Sigmoid colon (tissue), 4 donors: ENCODE results near the gene GALNT18.

Experiments used
- CTCF ChIP-seq, 4 experiments: fragments of 450-650 bp in 3 of 4; fragments of 200-600 bp in 1 of 4; IDR thresholded peaks; one replicate each; pipeline ENCODE4 v1.5.1; 2016 to 2019; ENCODE audit warnings: antibody characterized with exemption in 4 of 4, mild to moderate bottlenecking in 3 of 4, moderate library complexity in 2 of 4
- POLR2A ChIP-seq, 2 donors: fragments of 450-650 bp; IDR thresholded peaks; one replicate each; pipeline ENCODE4 v1.6.1; 2016; ENCODE audit warnings: antibody characterized with exemption in 2 of 2, mild to moderate bottlenecking in 2 of 2, moderate library complexity in 2 of 2
- POLR2AphosphoS5 ChIP-seq, 4 donors: sonication (generic); formaldehyde crosslinking; IDR thresholded peaks; one replicate each; pipeline ENCODE4 v1.6.1; 2017; ENCODE audit warnings: antibody characterized with exemption in 4 of 4

GRCh38 chr11:11520231-11521015, 101.4 kb downstream of the GALNT18 start:
- TF ChIP-seq POLR2A (IDR thresholded peaks at IDR 0.05), result no peak
- TF ChIP-seq CTCF (IDR thresholded peaks at IDR 0.05), result no peak
- TF ChIP-seq POLR2AphosphoS5 (IDR thresholded peaks at IDR 0.05), result no peak
